ENCODE data around the gene VMAC. TPM values are rescaled to one million over a fixed set of nuclear protein-coding genes. Genes with fewer than 3 reads are reported as not detected.

The VMAC gene, protein sequence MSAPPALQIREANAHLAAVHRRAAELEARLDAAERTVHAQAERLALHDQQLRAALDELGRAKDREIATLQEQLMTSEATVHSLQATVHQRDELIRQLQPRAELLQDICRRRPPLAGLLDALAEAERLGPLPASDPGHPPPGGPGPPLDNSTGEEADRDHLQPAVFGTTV
- polyA plus RNA-seq, result not detected in 2 replicates

DNA sequence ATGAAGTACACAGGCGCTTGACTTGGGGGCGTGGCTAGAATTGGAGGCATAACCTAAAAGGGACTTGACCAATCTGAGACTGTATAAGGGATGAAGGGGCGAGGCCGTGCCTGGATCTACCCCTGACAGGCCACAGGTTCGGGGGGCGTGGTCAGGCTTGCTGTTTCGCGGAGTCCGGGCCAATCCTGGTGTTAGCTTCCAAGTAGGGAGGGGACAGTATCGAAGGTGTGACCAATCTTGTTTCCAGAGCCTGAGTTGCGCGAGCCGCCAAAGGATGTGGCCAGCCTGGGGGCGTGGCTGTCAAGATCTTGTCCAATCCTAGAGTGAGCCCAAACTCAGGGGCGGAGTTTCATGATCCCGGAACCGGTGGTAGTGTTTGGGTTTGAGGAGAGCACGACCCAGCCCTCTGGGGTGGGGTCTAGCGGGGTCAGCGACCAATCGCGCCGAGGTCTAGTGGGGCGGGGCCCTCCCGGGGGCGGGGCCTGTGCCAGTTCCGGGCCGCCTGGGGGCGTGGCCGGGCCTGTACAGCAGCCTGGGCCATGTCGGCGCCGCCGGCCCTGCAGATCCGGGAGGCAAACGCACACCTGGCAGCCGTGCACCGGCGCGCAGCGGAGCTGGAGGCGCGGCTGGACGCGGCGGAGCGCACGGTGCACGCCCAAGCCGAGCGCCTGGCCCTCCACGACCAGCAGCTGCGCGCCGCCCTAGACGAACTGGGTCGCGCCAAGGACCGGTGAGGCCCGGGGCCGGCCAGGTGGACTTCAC, at the start of gene VMAC:
Gene VMAC, plus strand, starts transcription at position 521 of the 762 bp plus-strand sequence. Its CDS starts 19 bp downstream, at position 540.

DNA sequence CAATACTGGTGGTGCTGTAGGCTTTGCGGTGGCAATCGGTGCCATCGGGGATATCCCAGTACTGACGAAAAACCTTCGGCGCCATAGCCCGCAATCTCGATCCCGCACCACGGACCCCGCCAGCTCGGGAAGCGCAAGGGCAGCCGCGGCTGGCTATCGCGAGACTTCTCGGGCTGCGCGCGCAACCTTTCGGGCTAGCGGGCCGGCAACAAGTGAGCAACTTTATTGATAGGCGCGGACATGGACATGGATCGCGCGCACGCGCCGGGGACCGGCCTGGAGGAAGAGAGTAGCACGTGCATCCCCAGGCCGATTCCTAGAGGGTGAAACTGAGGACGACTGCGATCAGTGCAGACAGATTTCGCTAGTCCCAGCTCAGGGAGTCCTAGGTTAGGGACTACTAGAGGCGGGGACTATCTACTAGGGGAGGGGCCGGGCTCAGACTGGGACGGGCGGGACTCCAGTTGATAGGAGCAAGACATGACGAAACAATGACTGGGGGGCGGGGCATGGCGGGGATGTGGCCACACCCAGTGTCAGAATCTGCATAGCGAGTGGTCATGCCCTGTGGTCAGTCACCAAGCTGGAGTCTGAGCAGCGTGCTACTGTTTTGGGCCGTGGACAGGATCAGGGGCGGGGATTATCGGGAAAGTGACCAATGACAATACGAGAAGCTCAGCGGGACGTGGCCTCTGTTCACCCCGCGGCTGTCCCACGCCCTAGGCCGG, 884 bp upstream of the VMAC start, which contains the start of gene NDUFA11:
Gene NDUFA11, minus strand, starts transcription at position 167 of the 728 bp plus-strand sequence. Its CDS starts 82 bp downstream, at position 85.

DNA sequence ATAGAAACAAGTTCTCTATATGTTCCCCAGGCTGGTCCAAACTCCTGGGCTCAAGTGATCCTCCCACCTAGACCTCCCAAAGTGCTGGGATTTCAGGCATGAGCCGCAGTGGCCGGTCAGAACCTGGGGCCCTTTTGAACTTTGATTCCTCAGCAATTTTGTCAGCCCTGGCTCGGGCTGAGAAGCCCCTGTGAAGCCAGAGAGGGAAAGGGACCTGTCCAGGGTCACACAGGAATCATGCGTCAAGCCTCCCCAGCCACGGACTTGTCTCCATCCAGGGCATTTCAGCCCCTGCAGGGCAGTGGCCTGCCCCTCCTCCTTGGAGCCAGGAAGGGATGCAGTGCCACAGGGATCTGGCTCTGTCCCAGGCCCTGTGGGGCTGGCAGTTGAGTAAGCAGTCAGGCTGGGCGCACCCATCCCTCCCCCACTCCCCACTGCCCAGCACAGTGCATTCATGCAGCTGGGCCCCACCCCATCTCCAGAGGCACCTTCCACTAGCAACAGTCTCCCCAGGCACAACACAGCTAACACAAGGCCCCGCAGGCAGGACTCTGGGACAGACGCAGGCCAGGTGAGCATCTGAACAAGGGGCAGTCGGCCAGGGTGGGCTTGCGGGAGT, 9.2 kb downstream of the VMAC start, which contains the start of gene CAPS:
Gene CAPS, plus strand, starts transcription at position 516 of the 619 bp plus-strand sequence. CDS start 153 bp downstream, outside the sequence.

Other genes with a start within 250 kb of the VMAC start
- gene MICOS13, start 224.4 kb upstream of the VMAC start, polyA plus RNA-seq, result 52.4 and 55.3 TPM in 2 replicates
- gene HSD11B1L, start 223.8 kb upstream of the VMAC start, polyA plus RNA-seq, result 3.2 and 10.9 TPM in 2 replicates
- gene RPL36, start 214.6 kb upstream of the VMAC start, polyA plus RNA-seq, result 662 and 689 TPM in 2 replicates
- gene LONP1, start 184.7 kb upstream of the VMAC start, polyA plus RNA-seq, result 3.7 and 4.3 TPM in 2 replicates
- not detected in 2 replicates for gene CATSPERD, start 184.2 kb upstream of the VMAC start, polyA plus RNA-seq
- not detected in 2 replicates for gene PRR22, start 120.1 kb upstream of the VMAC start, polyA plus RNA-seq
- 1.2 and 2.3 TPM in 2 replicates for gene DUS3L, start 113.7 kb upstream of the VMAC start, polyA plus RNA-seq
- not detected in 2 replicates for gene NRTN, start 99.8 kb upstream of the VMAC start, polyA plus RNA-seq
- gene FUT6, start 65.2 kb upstream of the VMAC start, polyA plus RNA-seq, result not detected in 2 replicates
- gene FUT3, start 53.4 kb upstream of the VMAC start, polyA plus RNA-seq, result not detected in 2 replicates
- not detected in 2 replicates for gene FUT5, start 34.3 kb upstream of the VMAC start, polyA plus RNA-seq
- gene NDUFA11, start 1.1 kb upstream of the VMAC start, polyA plus RNA-seq, result 425 and 432 TPM in 2 replicates
- 0.13 TPM in 1 of 2 replicates, not detected in the other for gene CAPS, start 9.4 kb downstream of the VMAC start, polyA plus RNA-seq
- 5.1 and 5.3 TPM in 2 replicates for gene RANBP3, start 73.3 kb downstream of the VMAC start, polyA plus RNA-seq
- 4.4 and 6.8 TPM in 2 replicates for gene RFX2, start 205.6 kb downstream of the VMAC start, polyA plus RNA-seq
- gene ACSBG2, start 230.8 kb downstream of the VMAC start, polyA plus RNA-seq, result 2.0 TPM in 1 of 2 replicates, not detected in the other